PC-3 (cell line): ENCODE results near the gene GIPC1. TPM values are rescaled to one million over a fixed set of nuclear protein-coding genes. Genes with fewer than 3 reads are reported as not detected.
"Not testable (repeated sequence)": the region's sequence is repeated elsewhere in the genome, so short reads cannot be mapped to it uniquely, and the experiment has no call there.

ENCODE experiments used
- ATAC-seq: fragments of 200-7000 bp; cut with Tn5 transposase; 2 replicates; pipeline ENCODE4 v1.9.1; 2020; ENCODE audit warnings: mild to moderate bottlenecking, moderate library complexity
- BruUV-seq: library from RNA; stranded (reverse); fragments of 400-500 nt; replicated peaks from 2 replicates; lab custom pipeline; 2021; lab: Mats Ljungman, UMichigan
- CTCF ChIA-PET: fragments of 300-600 bp; sonication (Branson Sonifier 250); formaldehyde crosslinking; loops from one replicate; lab custom pipeline; 2022; ENCODE audit warnings: antibody characterized with exemption; lab: Charles Lee
- POLR2A ChIA-PET: fragments of 300-600 bp; sonication (Branson Sonifier 250); formaldehyde crosslinking; loops from one replicate; lab custom pipeline; 2022; ENCODE audit warnings: antibody characterized with exemption; ENCODE audit not compliant: unreplicated experiment; lab: Charles Lee
- DNase-seq: peaks from one replicate; pipeline ENCODE4 v3.0.0-alpha.2; 2015
- H2AFZ ChIP-seq: fragments of 300-600 bp; sonication (generic); 2 replicates; pipeline ENCODE4 v1.6.0; 2016; ENCODE audit warnings: antibody characterized with exemption, low read length
- H3F3A ChIP-seq: fragments of 300-600 bp; sonication (generic); one replicate; pipeline ENCODE4 v1.6.0; 2017; ENCODE audit warnings: antibody characterized with exemption, low read length, control low read depth, mild to moderate bottlenecking; ENCODE audit not compliant: unreplicated experiment
- H3K27ac ChIP-seq: fragments of 300-600 bp; sonication (generic); 2 replicates; pipeline ENCODE4 v1.5.1; 2016; ENCODE audit warnings: mild to moderate bottlenecking, low read length
- H3K27me3 ChIP-seq: fragments of 300-600 bp; sonication (generic); 2 replicates; pipeline ENCODE4 v1.6.1; 2016; ENCODE audit warnings: low read length, mixed read lengths
- H3K36me3 ChIP-seq: fragments of 300-600 bp; sonication (generic); 2 replicates; pipeline ENCODE4 v1.6.1; 2016; ENCODE audit warnings: low read depth, mixed run types, low read length, mixed read lengths
- H3K4me1 ChIP-seq: fragments of 300-600 bp; sonication (generic); 2 replicates; pipeline ENCODE4 v1.5.1; 2016; ENCODE audit warnings: low read length; ENCODE audit not compliant: insufficient read depth
- H3K4me2 ChIP-seq: fragments of 300-600 bp; sonication (generic); 2 replicates; pipeline ENCODE4 v1.6.0; 2016; ENCODE audit warnings: low read length
- H3K4me3 ChIP-seq: fragments of 300-600 bp; sonication (generic); 2 replicates; pipeline ENCODE4 v1.5.1; 2016; ENCODE audit warnings: mild to moderate bottlenecking, low read length, mixed read lengths
- H3K79me2 ChIP-seq: fragments of 300-600 bp; sonication (generic); 2 replicates; pipeline ENCODE4 v1.6.1; 2017; ENCODE audit warnings: low read length, mixed read lengths
- H3K9ac ChIP-seq: fragments of 300-600 bp; sonication (generic); 2 replicates; pipeline ENCODE4 v1.6.0; 2016; ENCODE audit warnings: mild to moderate bottlenecking, low read length
- H3K9me2 ChIP-seq: fragments of 300-600 bp; sonication (generic); replicated peaks from 2 replicates; pipeline ENCODE4 v1.6.1; 2016; ENCODE audit warnings: mixed run types, low read length, mixed read lengths
- H3K9me3 ChIP-seq: fragments of 300-600 bp; sonication (generic); 2 replicates; pipeline ENCODE4 v1.6.1; 2016; ENCODE audit warnings: low read length, mixed read lengths
- H4K20me1 ChIP-seq: fragments of 300-600 bp; sonication (generic); 2 replicates; pipeline ENCODE4 v1.6.1; 2016; ENCODE audit warnings: low read length, mixed read lengths
- CTCF ChIP-seq: fragments of 300-600 bp; sonication (generic); conservative IDR thresholded peaks from 2 replicates; pipeline ENCODE4 v1.5.1; 2017; ENCODE audit warnings: antibody characterized with exemption, low read depth, mild to moderate bottlenecking, low read length
- EZH2 ChIP-seq: fragments of 300-600 bp; sonication (generic); IDR thresholded peaks from one replicate; pipeline ENCODE4 v1.6.1; 2017; ENCODE audit warnings: antibody characterized with exemption, mild to moderate bottlenecking, low read length; ENCODE audit not compliant: unreplicated experiment
- EZH2phosphoT487 ChIP-seq: fragments of 300-600 bp; sonication (generic); IDR thresholded peaks from 2 replicates; pipeline ENCODE4 v1.6.1; 2018; ENCODE audit warnings: mild to moderate bottlenecking, antibody characterized with exemption, low read length, borderline replicate concordance
- intact Hi-C: fragments of 100-400 bp; cut with micrococcal nuclease; formaldehyde crosslinking; loops from 2 replicates; pipeline ENCODE4 v1.9.0; 2023
- total RNA-seq: library from RNA; depleted of rRNA; stranded (reverse); fragments of >200 nt; gene quantifications from 2 replicates; pipeline ENCODE4 v1.2.3, GENCODE V29; 2014

GIPC1 gene
- total RNA-seq, 1 experiment from 2014 or later: 538 TPM

GRCh38 chr19:14459703-14460102 is 36.2 kb downstream of the GIPC1 start:
- Histone ChIP-seq H3K79me2 (no peaks in the 10 kb centered on the region), H3K4me3 (no peak overlapping the region), H3K9ac (no peak overlapping the region), H4K20me1 (no peaks in the 10 kb centered on the region), H3K9me2 (no peaks in the 10 kb centered on the region), H3K9me3 (no peaks in the 10 kb centered on the region), H3K4me2 (no peak overlapping the region), H3F3A (no peaks in the 10 kb centered on the region), H3K4me1 (no peaks in the 10 kb centered on the region), H3K27me3 (no peaks in the 10 kb centered on the region), H2AFZ (no peak overlapping the region), H3K27ac (no peak overlapping the region), H3K36me3 (peaks cover 31% of the 10 kb centered on the region)
- intact Hi-C loops: no loop called here
- no peak for DNase-seq
- POLR2A ChIA-PET: no interaction called here
- CTCF ChIA-PET: no interaction called here
- BruUV-seq: no TSS peak
- no peak for TF ChIP-seq EZH2phosphoT487
- TF ChIP-seq CTCF: no peak
- TF ChIP-seq EZH2: no peak
- no peak for ATAC-seq

- ATAC-seq, DNase-seq, H3K4me2 ChIP-seq, H3K27ac ChIP-seq, H3F3A ChIP-seq, BruUV-seq, H3K9me2 ChIP-seq, POLR2A ChIA-PET, H3K27me3 ChIP-seq, intact Hi-C loops, H4K20me1 ChIP-seq, H3K4me3 ChIP-seq, H3K4me1 ChIP-seq, H2AFZ ChIP-seq, H3K79me2 ChIP-seq, H3K9ac ChIP-seq, H3K9me3 ChIP-seq, CTCF ChIA-PET: not testable (repeated sequence)
- H3K36me3 ChIP-seq: peaks cover 45% of the 10 kb centered on the region
Measured at GRCh38 chr19:14452303-14452702, 43.6 kb downstream of the GIPC1 start.

DNA sequence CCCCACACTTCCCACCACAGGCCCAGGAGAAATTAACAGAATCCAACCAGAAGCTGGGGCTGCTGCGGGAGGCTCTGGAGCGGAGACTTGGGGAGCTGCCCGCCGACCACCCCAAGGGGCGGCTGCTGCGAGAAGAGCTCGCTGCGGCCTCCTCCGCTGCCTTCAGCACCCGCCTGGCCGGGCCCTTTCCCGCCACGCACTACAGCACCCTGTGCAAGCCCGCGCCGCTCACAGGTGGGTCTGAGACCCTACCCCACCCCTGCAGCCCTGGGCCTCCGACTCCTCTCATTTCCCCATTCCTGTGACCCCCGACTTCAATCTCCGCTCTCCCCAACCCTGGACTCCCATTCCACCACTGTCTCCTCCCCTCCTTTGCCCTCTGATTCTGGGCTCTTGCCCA is 45.1 kb downstream of the GIPC1 start:
- ChIA-PET CTCF (no interaction called here), POLR2A (no interaction called here)
- Histone ChIP-seq H3F3A (no peaks in the 10 kb centered on the region), H3K36me3 (peaks cover 53% of the 10 kb centered on the region), H3K27me3 (no peaks in the 10 kb centered on the region), H4K20me1 (no peaks in the 10 kb centered on the region), H3K79me2 (no peaks in the 10 kb centered on the region), H3K27ac (no peak overlapping the region), H3K9me3 (no peaks in the 10 kb centered on the region), H3K9me2 (no peaks in the 10 kb centered on the region), H3K4me2 (no peak overlapping the region), H3K4me1 (no peaks in the 10 kb centered on the region; the same call in 1 of the 2 replicates), H3K4me3 (no peak overlapping the region), H2AFZ (no peak overlapping the region), H3K9ac (no peak overlapping the region)
- DNase-seq (no peak), ATAC-seq (no peak)
- TF ChIP-seq EZH2phosphoT487: no peak
- no peak for TF ChIP-seq EZH2
- TF ChIP-seq CTCF: no peak
- intact Hi-C loops: no loop called here
- BruUV-seq: no TSS peak
